Muscle layer of duodenum (tissue), 2 donors: ENCODE results near the gene STN1.
A peak's percentile ranks its signal among the peaks of the same experiment; 100 is the strongest.

ENCODE experiments used
- H3K27ac ChIP-seq: one replicate; pipeline ENCODE4 v1.7.0; 2013; ENCODE audit warnings: mild to moderate bottlenecking, low read length
- H3K27me3 ChIP-seq: one replicate; pipeline ENCODE4 v1.7.0; 2013; ENCODE audit warnings: low read depth, mild to moderate bottlenecking, control low read depth, low read length
- H3K36me3 ChIP-seq, 2 donors: one replicate each; pipeline ENCODE4 v1.7.0; 2013; ENCODE audit warnings: low read length in 2 of 2, control low read depth in 1 of 2, mild to moderate bottlenecking in 1 of 2; ENCODE audit not compliant: insufficient read depth in 2 of 2, control insufficient read depth in 1 of 2
- H3K4me1 ChIP-seq, 2 donors: one replicate each; pipeline ENCODE4 v1.7.0; 2013; ENCODE audit warnings: low read length in 2 of 2, mild to moderate bottlenecking in 2 of 2, control low read depth in 1 of 2, moderate library complexity in 1 of 2; ENCODE audit not compliant: insufficient read depth in 2 of 2, control insufficient read depth in 1 of 2
- H3K4me3 ChIP-seq, 2 donors: one replicate each; pipeline ENCODE4 v1.7.0; 2013; ENCODE audit warnings: low read length in 2 of 2, low read depth in 1 of 2, mild to moderate bottlenecking in 1 of 2
- H3K9me3 ChIP-seq, 2 donors: one replicate each; pipeline ENCODE4 v1.7.0; 2013; ENCODE audit warnings: low read length in 2 of 2, control low read depth in 1 of 2, mild to moderate bottlenecking in 1 of 2; ENCODE audit not compliant: control insufficient read depth in 1 of 2
- donor health status: healthy.

Gene STN1

DNA sequence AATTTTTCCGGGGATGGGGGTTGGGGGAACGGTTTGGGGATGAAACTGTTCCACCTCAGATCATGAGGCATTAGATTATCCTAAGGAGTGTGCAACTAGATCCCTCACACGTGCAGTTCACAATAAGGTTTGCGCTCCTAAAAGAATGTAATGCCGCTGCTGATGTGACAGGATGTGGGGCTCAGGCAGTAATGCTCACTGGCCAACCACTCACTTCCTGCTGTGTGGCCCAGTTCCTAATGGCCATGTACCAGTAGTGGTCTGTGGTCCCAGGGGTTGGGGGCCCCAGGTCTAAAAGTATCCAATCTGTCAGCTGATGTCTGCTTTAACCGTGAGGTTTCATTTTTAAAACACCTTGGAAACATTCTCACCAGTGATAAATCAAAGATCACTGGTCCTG is 2.2 kb downstream of the STN1 start:
- no peaks in the 10 kb centered on the region for H3K27me3 ChIP-seq
- H3K36me3 ChIP-seq, result no peaks in the 10 kb centered on the region
- peaks cover 20 to 22% of the 10 kb centered on the region in 2 donors for H3K4me1 ChIP-seq
- H3K4me3 ChIP-seq, result peak overlapping the region; percentile 16 to 97
- peak overlapping the region; percentile 99 for H3K27ac ChIP-seq
- no peaks in the 10 kb centered on the region for H3K9me3 ChIP-seq

DNA sequence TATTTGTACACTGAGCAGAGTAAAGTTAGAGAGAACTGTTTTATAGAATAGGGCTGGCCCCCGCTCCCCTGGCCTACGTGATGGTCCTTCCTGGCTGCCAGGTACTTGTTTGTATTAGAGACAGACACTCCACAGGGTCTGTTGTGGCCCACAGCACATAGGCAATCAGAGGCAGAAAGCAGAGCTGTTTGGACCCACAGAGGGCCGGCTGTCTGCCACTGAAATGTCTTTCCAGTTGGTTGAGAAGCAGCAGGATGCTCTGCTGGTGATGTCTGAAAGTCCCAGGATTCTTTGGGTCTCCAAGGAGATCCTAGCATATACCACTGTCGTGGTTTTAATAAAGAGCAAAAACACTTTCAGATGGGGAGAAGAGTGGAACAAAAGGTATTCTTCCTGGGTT is 5.2 kb downstream of the STN1 start:
- no peaks in the 10 kb centered on the region for H3K27me3 ChIP-seq
- no peak overlapping the region for H3K27ac ChIP-seq
- H3K4me3 ChIP-seq, result no peak overlapping the region
- H3K36me3 ChIP-seq, result no peaks in the 10 kb centered on the region
- H3K4me1 ChIP-seq, result peaks cover 25 to 26% of the 10 kb centered on the region in 2 donors
- no peaks in the 10 kb centered on the region for H3K9me3 ChIP-seq

DNA sequence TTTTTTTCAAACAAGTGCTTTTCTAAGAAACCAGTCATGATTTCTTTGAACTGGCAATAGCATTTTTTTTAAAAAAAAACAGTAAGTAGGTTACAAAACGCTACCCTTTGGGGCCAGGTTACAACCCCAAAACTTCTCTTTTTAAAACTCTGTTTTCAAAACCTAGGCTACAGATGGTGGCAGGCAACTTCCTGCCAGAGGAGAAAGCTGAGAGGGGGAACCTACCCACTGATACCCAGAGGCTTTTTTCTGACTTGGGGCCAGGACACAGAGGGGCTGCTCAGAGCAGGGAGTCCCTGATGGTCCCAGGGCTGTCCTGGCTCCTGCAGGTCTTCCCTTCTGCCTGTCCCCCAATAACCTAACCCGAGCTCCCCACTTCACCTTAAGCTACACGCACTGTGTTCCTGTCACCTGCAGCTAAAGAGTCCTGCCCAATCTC is 6.9 kb downstream of the STN1 start:
- Histone ChIP-seq H3K4me3 (no peak overlapping the region), H3K36me3 (no peaks in the 10 kb centered on the region), H3K4me1 (peaks cover 11 to 13% of the 10 kb centered on the region in 2 donors), H3K27me3 (no peaks in the 10 kb centered on the region), H3K9me3 (no peaks in the 10 kb centered on the region), H3K27ac (peak overlapping the region; percentile 3)

DNA sequence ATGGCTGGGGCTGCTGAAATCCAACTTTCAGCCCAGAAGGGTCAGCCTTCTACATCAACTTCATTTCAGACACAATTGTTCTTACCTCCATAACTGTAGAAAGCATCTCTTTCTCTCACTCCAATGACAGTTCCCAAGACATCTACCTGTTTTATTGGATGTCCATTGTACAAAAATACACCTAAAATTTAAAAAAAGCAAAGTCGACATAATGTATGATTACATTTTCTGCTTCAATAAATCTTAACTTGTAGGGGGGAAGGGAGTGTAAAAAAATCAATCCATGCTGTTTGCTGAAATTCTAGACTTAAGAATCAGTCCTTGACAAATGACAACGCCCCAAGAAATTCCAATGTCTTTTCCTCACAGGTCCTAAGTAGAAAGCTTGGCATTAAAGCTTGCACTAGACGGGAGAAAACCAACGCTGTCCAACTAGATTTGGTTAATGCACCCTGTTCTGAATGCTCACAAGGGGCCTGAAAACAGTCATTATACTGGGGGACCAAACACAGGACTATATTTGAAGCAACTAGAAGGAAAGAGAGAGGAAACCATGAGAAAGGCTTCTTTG is 7.5 kb downstream of the STN1 start:
- Histone ChIP-seq H3K27me3 (no peaks in the 10 kb centered on the region), H3K4me1 (peaks cover 6 to 13% of the 10 kb centered on the region in 2 donors), H3K9me3 (no peaks in the 10 kb centered on the region), H3K4me3 (no peak overlapping the region), H3K36me3 (peaks cover 0 to 1% of the 10 kb centered on the region in 2 donors), H3K27ac (peak overlapping the region; percentile 3)

DNA sequence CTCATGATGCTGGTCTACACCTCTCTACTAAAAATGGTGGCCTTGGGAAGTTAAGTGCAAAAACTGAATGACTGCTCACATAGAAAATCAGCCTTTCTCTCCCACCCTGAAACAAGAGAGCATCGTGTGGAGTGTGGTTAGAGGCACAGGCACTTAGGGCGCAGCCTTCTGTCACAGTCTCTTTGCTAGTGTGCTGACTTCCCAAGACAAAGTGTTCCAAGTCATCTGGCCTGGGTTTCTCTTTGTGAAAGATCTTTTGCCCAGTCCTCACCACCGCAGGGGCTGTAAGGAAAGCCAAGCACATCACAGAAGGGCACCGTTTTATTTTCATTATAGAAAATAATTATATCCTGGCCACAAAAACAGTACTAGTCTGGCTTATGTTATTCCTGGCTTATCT is 12.5 kb downstream of the STN1 start:
- Histone ChIP-seq H3K27ac (no peak overlapping the region), H3K27me3 (no peaks in the 10 kb centered on the region), H3K36me3 (peaks cover 7 to 22% of the 10 kb centered on the region in 2 donors), H3K4me1 (peaks cover 4 to 6% of the 10 kb centered on the region in 2 donors), H3K9me3 (no peaks in the 10 kb centered on the region), H3K4me3 (no peak overlapping the region)

DNA sequence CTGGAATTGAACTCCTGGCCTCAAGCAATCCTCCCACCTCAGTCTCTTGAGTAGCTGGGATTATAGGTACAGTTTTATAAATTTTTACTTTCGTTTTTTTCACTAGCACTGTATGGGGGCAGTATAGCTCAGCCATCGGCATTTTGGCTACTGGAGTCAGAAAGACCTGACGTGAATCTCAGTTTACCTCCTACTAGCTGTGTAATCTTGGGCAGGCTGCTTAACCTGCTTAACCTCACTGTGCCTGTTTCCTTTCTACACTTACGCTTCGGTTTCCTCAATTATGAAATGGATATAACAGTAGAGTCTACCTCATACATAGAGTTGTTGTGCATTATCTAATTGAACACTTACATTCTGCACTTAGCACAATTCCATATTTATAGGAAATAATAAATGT is 16.7 kb downstream of the STN1 start:
- Histone ChIP-seq H3K27ac (no peak overlapping the region), H3K27me3 (no peaks in the 10 kb centered on the region), H3K4me3 (no peak overlapping the region), H3K36me3 (peaks cover 26 to 50% of the 10 kb centered on the region in 2 donors), H3K4me1 (no peaks in the 10 kb centered on the region), H3K9me3 (no peaks in the 10 kb centered on the region)

DNA sequence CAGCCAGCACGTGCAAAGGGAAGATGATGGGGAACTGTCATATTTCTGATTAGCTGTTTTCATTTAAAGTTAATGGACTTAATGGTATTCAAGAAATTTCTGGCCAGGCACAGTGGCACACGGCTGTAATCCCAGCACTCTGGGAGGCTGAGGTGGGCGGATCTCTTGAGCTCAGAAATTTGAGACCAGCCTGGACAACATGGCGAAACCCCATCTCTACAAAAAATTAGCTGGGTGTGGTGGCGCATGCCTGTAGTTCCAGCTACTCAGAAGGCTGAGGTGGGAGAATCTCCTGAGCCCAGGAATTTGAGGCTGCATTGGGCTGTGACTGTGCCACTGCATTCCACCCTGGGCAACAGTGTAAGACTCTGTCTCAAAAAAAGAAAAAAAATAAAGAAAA is 18.7 kb downstream of the STN1 start:
- H3K27me3 ChIP-seq, result no peaks in the 10 kb centered on the region
- peaks cover 9 to 13% of the 10 kb centered on the region in 2 donors for H3K4me1 ChIP-seq
- H3K27ac ChIP-seq, result no peak overlapping the region
- no peaks in the 10 kb centered on the region for H3K9me3 ChIP-seq
- no peak overlapping the region for H3K4me3 ChIP-seq
- H3K36me3 ChIP-seq, result peaks cover 26 to 50% of the 10 kb centered on the region in 2 donors

DNA sequence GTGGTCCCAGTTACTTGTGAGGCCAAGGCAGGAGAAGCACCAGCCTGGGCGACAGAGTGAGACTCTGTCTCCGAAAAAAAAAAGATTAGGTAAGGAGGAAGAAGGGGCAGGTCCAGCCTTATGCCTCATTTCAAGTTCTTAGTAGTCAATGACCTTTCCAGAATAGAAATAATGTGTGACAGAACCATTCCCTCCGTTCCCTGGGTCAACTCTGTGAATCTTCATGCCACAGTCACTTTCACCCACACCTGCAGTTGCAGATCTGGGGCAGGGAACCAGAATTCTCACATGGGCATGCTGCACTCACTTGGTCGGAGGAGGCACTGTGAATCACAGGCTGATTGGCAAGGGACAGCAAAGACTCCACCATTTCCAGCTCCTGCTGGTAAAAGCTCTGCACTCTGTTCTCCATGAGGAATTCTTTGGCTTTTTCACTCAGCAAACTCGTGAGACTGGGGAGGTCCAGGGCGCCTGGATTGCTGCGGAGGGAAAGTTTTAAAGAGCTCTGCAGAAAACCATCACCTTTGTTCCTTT is 20.7 kb downstream of the STN1 start:
- Histone ChIP-seq H3K4me1 (peaks cover 15 to 19% of the 10 kb centered on the region in 2 donors), H3K4me3 (no peak overlapping the region), H3K27me3 (no peaks in the 10 kb centered on the region), H3K9me3 (no peaks in the 10 kb centered on the region), H3K36me3 (peaks cover 19 to 40% of the 10 kb centered on the region in 2 donors), H3K27ac (no peak overlapping the region)

DNA sequence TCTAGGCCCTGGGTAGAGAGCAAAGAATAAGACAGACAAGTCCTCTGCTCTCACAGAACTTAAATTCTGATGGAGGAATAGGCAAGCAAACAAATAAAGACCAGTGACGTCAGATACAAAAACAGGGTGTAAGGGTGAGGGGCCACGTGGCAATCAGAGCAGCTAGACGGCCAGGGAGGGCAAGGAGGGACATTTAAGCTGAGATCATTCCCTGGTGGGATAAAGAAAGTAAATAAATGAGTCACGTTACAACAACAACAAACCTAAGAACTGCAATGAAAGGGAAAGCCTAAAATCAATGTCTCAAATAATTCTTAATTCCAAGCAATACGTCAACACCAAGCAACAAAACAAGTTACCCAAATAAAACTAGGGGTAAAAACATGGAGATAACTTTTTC is 21.8 kb downstream of the STN1 start:
- Histone ChIP-seq H3K4me1 (peaks cover 15 to 19% of the 10 kb centered on the region in 2 donors), H3K27ac (peak overlapping the region; percentile 81)

DNA sequence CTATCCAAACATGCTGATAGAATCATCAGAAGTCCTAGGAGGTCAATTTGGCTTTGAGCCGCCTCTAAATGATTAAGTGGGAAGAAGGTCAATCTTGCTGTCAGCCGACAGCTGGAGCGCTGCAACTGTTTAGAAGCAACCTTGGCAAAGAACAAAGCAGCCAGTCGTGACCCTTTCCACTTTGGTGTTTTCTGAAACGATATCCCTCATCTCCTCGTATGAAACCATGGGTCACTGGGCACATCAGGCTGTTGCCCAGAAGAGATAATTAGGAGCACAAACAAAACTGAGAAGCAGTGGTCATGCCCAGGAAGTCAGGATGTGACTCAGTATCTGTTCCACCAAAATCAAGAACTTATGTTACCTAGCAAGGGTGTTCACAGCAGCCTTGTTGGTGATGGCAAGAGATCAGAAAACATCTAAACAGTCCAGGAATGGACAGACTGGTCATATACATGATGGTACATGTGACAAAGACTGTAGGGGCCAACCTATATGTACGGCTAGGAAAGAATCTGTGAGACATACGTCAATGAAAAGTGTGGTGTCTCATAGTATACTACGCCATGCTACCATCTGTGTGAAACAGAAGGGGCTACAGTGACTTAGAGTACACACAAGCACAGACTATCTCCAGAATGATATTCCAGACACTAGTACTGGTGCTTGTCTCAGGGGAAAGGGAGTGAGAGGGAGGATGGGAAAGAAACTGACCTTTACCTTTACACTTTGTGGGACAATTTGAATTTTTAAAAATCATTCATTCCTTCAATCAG is 22.4 kb downstream of the STN1 start:
- Histone ChIP-seq H3K36me3 (peaks cover 32 to 47% of the 10 kb centered on the region in 2 donors), H3K27me3 (no peaks in the 10 kb centered on the region), H3K4me3 (no peak overlapping the region), H3K9me3 (no peaks in the 10 kb centered on the region), H3K27ac (peak overlapping the region; percentile 81), H3K4me1 (peaks cover 15 to 19% of the 10 kb centered on the region in 2 donors)

More for the DNA sequence above, 21.8 kb downstream of the STN1 start:
- Histone ChIP-seq H3K4me3 (no peak overlapping the region), H3K9me3 (no peaks in the 10 kb centered on the region), H3K27me3 (no peaks in the 10 kb centered on the region), H3K36me3 (peaks cover 26 to 44% of the 10 kb centered on the region in 2 donors)

DNA sequence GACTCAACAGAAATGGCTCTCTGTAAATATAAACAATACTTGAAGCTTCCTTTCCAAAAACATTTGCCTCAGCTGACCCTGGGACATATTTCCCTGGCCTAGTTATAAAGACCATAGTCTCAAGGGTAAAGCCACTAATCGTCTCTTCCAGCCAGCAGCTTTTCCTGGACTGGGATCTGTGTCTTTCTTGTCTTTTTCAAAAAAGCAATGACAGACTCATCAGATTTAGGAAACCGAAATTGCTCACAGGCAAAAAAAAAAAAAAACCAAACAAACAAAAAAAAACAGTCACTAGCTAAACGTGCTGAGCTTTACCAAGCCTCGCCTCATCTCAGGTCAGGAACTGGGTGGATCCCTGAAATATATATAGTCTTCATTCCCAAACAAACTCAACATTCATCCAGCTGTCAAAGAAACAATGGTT is 23.5 kb downstream of the STN1 start:
- Histone ChIP-seq H3K4me1 (peaks cover 15 to 19% of the 10 kb centered on the region in 2 donors), H3K27me3 (no peaks in the 10 kb centered on the region), H3K9me3 (no peaks in the 10 kb centered on the region), H3K36me3 (peaks cover 31 to 42% of the 10 kb centered on the region in 2 donors), H3K27ac (peak overlapping the region; percentile 81), H3K4me3 (no peak overlapping the region)
